Sigmoid colon (tissue), 4 donors: ENCODE data around the gene LRIT3.

Experiments
- POLR2AphosphoS5 ChIP-seq, 4 donors: sonication (generic); formaldehyde crosslinking; IDR thresholded peaks; one replicate each; pipeline ENCODE4 v1.6.1; 2017; ENCODE audit warnings: antibody characterized with exemption in 4 of 4
- TF ChIP-seq, protein P1 (sequence below), 4 experiments: fragments of 450-650 bp in 3 of 4; fragments of 200-600 bp in 1 of 4; IDR thresholded peaks; one replicate each; pipeline ENCODE4 v1.5.1; 2016 to 2019; ENCODE audit warnings: antibody characterized with exemption in 4 of 4, mild to moderate bottlenecking in 3 of 4, moderate library complexity in 2 of 4

DNA sequence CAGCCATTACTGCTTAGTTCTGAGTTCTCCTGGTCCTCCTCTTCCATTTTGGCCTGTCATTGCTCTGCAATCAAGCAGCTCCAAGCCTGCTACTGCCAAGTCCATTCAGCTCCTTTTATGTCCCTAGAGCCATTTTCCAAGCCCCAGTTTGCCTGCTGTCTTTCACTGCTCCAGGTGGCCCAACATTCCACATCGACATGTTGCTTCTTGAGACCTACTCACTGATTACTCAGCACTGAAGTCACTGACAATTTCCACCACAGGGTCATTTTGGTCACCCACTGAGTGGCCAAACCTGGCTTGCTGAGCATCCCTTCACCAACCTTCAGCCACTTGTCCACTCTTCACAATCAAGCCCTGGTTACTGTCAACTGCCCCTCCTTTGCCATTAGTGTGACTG, 27.2 kb downstream of the LRIT3 start:
- TF ChIP-seq POLR2AphosphoS5 (IDR thresholded peaks at IDR 0.05) = no peak
- TF ChIP-seq, protein P1, sequence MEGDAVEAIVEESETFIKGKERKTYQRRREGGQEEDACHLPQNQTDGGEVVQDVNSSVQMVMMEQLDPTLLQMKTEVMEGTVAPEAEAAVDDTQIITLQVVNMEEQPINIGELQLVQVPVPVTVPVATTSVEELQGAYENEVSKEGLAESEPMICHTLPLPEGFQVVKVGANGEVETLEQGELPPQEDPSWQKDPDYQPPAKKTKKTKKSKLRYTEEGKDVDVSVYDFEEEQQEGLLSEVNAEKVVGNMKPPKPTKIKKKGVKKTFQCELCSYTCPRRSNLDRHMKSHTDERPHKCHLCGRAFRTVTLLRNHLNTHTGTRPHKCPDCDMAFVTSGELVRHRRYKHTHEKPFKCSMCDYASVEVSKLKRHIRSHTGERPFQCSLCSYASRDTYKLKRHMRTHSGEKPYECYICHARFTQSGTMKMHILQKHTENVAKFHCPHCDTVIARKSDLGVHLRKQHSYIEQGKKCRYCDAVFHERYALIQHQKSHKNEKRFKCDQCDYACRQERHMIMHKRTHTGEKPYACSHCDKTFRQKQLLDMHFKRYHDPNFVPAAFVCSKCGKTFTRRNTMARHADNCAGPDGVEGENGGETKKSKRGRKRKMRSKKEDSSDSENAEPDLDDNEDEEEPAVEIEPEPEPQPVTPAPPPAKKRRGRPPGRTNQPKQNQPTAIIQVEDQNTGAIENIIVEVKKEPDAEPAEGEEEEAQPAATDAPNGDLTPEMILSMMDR (IDR thresholded peaks at IDR 0.05) = no peak
